8988T (cell line): ENCODE results near the gene NEGR1.

ENCODE experiments used
- DNase-seq: peaks from one replicate; pipeline ENCODE4 v3.0.0; 2011

Gene NEGR1

DNA sequence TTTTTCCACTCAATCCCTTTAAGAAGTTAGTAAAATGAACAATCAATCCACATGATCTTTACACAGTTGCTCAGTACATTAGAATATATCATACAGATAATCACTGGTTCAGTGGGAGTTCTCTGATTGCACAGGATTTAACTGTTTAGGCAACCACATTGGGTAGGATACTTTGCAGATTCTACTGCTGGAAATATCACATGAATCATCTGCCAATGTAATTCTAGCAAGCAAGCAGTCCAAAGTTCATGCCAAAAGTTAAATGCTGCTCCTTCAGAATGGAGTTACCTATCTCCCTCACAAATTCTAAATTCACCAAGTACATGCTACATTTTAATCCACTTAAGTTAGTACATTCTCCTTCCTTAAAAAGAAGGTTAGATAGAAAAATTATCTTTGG is 52.4 kb downstream of the NEGR1 start:
- DNase-seq, result no peak

DNA sequence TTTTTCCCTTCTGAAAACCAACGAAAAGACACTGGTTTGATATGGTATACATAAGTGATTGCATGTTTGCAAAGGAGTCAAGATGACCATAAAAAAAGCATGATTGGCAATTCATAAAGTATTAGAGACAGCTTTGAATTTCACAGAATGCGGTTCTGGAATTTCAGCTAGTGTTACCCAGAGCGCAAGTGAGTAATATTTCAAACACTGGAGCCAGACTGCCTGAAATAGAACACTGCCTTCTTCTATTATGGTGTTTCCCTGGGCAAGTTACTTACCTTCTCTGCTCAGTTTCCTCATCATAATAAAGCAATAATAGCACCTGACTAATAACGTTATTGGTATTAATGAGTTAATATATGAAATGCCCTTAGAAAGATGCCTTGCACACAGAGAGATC is 54.7 kb downstream of the NEGR1 start:
- DNase-seq, result no peak

DNA sequence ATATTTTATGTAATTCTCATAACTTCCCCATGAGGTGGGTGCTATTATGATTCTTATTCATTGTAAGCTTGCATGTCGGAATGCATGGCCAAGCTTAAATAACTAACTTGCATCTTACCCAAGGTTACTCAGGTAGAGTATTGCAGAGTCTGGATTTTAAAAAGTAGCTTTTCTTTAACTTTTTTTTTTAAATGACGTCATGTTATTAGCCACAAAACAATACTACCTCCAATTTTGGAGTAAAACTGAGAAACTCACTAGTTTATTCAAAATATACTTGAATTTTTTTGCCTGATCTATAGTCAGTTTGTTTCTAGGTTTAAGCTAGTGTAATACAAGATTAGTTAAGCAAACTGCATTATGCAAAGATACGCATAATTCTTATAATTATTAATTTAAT is 57.8 kb downstream of the NEGR1 start:
- DNase-seq, result no peak

DNA sequence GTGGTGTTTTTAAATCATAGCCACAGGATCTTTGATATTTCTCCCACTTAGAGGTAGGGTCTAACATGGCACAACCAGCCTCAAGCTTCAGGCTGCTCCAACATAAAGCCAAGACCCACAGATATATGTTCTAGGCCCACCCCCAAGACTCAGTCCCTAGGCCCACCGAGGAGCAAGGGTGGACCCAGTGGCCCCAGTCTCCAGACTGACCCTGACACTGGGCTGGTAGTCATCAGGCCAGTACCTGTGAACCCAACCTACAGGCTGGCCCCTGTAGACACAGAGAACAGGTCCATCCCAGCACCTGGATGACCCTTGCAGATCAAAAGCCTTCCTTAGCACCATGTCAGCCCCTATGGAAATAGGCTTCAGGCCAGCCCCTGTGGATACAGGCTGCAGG is 60.5 kb downstream of the NEGR1 start:
- no peak for DNase-seq

DNA sequence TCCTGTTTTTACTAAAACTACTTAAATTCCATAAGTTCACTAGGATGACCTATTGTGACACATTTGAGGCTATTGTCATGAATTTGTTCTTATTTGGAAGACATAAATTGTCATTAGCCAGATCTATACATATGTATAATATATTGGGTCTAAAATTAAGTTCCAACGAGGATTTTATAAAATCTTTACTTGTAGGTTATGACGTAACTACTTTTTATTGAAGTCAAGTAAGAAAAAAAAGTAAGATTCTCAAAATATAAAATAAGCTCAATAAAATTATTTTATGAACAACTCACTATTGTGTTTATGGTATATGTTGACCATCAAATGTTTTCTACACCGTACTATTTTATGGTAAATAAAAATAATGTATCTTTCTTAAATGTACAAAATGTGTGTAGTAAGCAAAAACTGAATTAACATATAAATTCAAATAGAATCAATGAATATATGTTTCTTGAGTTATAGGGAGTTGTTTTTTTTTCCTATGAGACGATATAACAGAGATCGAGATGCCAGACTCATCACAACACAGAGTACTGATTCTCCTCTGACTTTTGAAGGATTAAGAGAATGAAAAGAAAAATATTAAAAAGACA is 64.1 kb downstream of the NEGR1 start:
- DNase-seq, result no peak

DNA sequence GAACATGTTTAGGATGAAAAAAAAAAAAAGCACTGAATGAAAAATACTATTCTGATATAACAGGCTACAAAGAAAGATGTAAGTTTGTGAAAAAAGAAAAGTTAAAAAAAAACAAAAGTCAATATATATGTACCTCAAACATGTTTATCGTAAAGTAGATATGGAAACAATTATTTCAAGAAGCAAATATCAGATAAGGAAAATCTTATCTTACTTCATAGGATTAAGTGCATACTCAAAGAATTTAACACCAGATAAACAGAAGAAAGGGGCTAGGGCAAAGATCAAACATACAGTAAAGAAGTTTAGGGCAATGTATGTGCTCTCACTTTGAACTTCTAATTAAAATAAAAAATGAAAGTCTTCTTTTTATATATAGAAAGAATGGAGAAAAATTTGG is 75.3 kb downstream of the NEGR1 start:
- no peak for DNase-seq

DNA sequence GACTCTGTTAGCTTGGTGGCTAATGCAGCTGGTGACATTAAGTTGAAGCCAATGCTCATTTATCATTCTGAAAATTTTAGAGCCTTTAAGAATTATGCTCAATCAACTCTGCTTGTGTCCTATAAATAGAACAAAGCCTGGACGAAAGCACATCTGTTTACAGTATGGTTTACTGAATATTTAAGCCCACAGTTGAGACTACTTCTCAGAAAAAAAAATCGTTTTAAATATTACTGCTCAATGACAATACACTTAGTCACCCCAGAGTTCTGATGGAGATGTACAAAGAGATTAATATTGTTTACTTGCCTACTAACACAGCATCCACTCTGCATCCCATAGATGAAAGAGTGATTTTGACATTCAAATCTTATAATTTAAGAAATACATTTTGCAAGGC is 79.6 kb downstream of the NEGR1 start:
- DNase-seq, result no peak

DNA sequence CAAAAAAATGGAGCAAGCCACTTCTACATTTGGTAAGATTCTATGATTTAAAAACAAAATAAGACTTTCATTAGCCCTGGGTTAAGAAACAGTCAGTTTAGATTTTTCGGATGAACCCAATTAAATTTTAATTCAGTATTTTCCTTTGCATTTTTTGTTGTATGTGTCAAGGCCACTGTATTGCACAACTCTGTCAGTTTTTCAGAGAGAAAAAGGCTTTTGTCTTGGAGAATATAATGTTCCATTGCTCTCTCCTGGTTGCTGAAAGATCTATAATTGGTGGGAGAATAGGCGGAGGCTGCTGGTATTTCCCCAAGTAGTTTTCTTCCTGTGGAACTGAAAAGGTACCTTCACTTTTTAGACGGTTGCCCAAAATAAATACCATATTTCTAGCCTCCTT is 84.6 kb downstream of the NEGR1 start:
- DNase-seq, result no peak

DNA sequence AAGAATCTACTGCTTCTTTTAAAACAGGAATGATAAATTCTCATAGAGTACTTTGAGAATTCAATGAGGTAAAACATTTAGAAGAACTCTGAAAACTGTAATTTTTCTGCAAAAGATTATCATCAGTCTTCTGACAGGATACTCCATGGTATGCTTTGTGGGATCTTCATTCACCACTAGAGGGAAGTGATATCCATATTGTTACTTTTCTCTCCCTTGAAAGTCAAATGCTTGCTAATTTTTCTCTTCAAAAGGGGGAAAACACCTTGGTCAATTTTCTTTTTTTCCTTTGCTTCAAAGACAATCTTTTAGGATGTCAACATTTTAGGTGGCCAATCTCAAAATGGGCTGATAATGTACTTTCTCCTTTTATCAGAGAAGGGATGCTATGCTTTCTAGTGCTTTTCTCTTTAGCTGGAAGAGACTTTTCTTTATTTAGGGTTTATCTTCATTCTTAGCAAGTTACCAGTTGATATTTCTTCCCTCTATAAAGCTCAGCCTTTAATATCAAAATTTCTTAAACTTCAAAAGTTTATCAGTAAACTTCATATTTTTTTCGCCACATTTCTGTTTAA is 95.5 kb downstream of the NEGR1 start:
- DNase-seq, result no peak

DNA sequence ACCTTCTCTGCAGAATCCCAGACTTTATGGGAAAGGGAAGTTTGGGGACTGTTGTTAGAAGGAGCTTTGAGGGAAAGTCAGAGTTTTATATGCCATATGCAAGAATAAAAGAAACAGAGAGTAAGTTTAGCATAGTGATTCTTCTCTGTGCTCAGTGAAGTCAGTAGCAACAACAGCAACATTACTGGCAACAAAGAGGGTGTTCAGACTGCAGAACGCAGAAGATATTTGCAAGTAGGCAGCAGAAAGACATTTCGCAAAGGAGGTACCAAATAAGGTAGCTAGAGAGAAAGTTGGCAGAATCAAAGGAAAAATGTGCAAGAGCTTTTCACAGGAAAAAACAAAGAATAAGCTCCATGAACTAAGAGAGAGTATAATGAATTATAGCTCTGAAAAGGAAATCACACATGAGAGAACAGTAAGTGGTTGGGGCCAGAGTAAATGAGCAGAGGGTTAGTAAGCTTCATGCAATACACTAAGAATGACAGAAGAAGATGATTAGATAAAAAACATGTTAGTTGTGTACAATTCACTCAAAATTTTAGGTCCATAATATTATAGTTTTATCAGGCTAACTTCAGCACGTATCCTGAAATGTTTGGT is 98.1 kb downstream of the NEGR1 start:
- no peak for DNase-seq

DNA sequence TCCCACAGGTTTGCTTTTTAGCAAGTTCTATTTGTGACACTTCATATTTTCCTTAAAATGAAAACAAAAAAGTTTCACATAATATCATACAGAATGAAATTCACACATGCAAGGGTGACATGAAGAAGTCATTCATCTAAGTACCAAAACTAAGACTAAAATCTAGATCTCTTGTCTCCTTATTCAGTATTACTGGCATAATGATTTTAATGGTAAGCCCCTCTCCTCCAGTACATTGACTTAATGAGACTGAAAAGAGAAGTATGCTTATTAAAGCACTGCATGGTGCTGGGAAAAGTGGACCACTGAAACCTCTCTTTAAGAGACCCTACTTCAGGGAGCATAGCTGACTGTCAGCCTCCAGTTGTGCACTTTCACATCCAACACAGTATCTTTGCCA is 99.5 kb downstream of the NEGR1 start:
- no peak for DNase-seq

DNA sequence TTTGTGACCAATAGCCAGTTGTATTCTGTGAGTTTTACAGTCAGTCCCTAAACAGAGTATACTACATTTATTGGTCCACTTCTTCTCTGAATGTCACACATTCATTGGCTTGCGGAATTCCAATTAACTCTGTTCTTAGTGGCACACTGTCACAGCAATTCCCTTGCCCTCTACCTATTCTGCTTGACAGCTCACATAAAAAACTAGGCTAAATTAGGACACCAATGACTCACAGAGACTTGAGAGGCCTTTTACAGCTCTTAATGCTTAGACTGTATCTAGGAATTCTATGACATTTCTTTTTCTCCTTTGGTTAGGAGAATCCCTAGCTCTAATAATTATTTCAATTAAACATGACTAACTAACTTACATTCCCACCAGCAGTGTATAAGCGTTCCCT is 104.1 kb downstream of the NEGR1 start:
- DNase-seq, result no peak

DNA sequence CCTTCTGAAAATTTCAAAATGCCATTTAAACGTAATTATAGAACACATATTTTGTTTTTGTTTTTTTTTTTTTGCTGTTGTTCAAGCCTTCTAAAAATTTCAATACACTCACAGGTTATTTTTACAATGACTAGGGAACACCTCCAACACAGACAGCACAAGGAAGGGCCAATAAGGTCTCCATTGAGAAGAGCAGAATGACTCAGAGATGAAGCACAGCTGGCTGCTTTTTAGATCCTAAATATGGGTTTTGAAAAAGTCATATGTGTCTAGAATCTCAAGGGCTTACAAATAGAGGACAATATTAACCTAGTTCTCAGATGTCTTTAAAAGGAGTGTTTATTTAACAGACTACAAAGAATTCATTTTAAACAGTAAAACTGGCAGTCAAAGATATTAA is 104.6 kb downstream of the NEGR1 start:
- DNase-seq, result no peak

DNA sequence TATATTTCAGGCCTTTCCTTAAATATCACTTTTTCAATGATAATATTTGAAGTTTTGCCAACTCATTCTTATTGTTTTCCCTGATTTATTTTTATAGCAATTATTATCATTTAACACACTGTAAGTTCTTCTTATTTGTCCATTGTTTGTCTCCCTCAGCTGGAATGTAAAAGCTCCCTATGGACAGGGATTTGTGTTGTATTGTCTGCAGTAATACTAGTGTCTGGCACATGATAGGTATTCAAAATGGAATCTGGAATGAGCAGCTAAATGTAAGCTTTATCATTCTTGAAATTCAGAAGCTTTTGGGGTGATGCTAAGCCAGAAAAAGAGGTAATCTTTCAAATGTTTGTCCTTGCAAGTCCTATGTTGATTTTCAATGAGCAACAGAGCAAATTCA is 112.1 kb downstream of the NEGR1 start:
- DNase-seq, result no peak

DNA sequence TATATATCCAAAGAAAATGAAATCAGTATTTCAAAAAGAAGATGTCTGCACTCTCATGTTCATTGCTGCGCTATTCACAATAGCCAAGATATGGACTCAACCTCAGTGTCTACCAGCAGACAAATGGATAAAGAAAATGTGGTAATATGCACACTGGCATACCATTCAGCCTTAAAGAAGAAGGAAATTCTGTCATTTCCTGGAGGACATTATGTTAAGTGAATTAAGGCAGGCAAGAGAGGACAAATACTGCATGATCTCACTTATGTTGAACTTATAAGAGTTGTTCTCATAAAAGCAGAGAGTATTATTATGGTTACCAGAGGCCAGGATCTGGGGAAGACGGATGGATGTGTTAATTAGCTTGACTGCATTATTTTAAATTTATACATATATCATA is 115.9 kb downstream of the NEGR1 start:
- no peak for DNase-seq

DNA sequence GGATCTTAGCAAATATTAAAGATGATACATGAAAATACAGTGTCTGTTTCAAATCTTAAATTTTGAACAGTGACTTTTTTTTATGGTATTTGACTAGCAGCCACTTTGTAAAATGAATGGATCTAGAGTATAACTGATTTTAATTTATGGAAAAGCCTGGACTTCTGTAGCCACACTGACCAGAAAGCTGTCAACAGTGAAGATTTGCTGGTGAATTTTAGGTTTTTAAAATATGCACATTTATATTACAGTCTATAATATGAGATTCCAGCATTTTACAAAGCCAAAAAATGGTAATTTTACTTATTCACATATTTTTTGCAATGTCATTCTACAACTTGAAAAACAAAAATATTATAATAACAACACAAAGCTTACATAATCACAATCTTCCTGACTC is 131.8 kb downstream of the NEGR1 start:
- no peak for DNase-seq

DNA sequence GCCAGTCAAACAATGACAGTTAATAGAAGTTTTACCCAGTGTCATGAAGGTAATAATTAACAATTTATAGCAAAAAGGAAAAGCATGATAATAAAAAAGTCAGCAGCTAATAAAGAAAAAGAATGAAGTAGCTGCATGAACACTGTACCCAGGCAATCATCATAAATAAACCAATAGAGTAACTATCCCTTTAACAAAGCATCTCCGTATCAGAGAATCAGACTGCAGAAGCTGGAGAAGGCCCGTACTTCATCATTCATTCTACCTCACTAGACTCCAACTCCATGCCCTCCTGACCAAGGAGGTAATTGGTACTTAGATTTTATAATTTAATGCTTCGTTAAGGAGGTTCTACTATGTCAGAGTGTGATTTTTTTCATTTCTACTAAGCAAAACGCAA is 140.5 kb downstream of the NEGR1 start:
- DNase-seq, result no peak

DNA sequence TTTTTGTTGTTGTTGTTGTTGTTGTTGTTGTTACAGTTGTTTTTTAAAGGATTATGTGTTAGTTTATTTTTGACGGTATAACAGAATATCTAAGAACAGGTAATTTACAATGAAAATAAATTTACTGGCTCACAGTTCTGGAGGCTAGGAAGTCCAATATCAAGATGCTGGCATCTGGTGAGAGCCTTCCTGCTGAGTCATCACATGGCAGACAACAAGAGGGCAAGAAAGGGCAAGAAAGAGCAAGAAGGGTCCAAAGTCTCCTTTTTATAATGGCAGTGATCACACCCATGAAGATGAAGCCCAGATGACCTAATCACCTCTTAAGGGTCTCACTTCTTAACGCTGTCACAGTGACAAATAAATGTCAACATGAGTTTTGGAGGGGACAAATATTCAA is 142.1 kb downstream of the NEGR1 start:
- DNase-seq, result no peak

DNA sequence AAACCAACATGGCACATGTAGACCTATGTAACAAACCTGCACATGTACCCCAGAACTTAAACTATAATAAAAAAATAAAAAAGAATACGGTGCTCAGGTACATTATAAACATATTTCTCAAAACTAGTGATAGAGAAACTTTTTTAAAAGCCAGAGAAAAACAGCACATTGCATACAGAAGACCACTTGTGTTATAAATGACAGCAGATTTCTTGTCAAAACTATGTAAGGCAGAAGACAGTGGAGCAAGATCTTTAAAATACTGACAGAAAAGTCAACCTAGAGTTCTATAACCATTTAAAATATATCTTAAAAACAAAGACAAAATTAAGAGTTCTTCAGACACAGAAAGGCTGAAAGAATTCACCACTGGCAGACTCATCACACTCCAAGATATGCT is 144.7 kb downstream of the NEGR1 start:
- no peak for DNase-seq

DNA sequence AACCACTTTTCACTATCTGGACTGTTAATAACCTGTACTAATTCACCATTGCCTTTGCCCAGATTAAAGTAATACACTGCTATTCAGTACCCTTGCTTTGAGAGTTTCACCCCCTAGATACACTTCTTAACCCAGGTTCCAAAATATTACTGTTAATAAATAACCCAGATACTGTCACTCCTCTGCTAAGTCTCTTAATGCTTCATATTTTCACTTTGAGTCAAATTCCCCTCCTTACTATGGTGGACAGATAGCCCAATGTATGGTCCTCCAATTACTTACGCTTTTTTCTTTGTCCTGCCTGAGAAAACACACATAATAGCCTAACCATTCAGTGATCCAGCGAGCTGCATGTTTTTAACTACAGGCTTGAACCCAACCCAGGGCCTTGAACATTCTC is 152.5 kb downstream of the NEGR1 start:
- DNase-seq, result no peak

DNA sequence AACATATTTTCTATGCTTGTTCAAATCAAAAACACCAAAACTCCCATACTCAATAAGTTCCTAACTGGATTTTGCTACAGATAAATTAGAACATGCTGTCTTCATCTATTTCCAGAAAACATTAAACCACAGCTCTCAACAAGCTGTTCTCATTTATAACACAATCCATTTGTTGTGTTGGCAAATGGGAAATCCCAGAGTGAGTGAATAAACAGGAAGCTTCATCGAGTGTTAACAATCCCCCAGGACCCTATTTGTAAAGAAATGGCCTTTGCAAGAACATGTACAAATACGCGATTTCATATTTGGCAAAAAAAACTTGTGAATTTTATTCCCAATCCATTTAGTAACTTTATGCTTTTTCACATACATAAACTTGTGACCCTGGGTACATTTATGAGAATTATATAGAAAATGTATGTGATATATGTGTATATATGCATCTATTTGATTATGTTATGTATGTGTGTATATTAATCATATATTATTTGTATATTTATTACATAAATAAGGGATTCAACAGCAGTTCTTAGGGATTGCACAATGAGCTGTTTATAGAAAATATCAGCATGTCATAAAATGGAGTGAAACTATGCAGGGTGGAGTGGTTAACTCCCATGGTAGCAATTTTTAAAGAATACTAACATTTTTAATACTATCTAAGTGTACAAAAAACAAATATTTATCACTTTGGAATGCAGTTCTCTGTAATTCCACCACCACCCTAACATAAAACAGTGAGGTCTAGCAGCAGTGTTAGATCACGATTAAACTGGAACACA is 160.0 kb downstream of the NEGR1 start:
- DNase-seq, result no peak

DNA sequence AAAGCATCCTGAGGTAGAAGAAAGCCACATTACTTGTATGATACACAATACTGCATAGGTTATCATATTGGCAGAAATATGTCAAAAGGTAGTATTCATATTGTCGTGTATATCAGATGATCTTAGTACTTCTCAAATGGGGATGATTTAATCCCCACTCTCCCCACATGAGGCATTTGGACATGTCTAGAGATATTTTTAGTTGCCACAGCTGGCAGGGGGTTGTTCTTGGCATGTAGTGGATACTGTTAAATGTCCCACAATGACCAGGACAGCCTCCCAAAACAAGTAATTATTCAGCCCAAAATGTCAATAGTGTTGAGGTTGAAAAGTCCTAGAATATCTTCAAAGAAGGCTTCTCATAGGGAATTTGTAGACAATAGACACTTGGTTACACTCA is 162.8 kb downstream of the NEGR1 start:
- DNase-seq, result no peak

DNA sequence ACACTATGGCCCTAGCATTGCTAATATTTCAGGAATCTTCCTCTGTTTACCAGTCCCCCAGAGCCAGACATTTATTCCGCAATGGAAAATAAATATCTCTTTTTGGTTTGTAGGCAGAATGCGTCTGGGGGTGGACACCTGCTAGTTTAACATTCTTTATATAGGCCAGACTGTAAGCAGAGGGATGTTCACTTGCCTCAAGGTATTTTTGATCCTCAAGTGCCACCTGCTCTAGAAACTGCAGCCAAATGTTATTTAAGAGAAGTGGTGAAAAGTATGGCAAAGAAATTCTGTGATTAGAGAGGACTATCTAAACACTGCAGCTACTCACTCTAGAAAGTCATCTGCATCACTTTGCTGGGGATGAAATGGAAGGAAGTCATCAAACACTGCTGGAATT is 164.7 kb downstream of the NEGR1 start:
- no peak for DNase-seq

DNA sequence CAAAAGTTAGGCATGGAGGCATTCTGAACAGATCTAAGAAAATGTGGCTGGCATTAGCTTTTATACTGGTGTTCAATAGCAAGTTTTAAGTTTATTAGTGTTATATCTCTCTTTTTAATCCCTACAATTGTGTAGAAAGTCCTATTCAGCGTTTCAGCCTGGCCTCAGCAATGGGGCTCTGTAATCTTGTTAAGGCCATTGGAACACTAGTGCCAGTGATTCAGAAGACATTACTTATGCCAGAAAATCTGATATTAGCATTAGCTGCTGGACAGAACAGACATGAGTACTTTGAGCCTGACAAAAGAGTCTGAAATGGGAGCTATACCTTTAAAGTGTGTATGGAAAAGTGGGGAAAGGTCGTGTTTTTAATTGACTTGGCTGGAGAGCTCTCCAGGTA is 167.0 kb downstream of the NEGR1 start:
- no peak for DNase-seq
